ENCODE results near the gene GPR171.
"Not testable (repeated sequence)": the region's sequence is repeated elsewhere in the genome, so short reads cannot be mapped to it uniquely, and the experiment has no call there.

Gene GPR171

DNA sequence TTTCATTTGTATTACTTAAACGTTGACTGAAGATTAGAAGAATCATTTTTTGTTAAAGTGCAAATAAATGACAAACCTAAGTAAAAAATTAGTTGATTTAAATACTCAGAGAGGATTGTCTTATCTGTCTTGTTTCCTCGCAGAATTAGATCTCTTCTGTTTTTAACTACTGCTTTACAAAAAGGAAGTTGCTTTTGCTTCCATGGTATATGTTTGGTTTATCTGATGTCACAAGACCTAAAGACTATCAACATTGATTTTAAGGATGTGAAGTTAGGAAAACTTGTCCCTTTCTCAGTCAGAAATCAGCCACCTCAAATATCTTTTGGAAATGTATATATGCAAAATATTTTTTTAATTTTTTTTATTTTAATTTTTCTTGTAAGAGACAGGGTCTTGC lies 28.7 kb downstream of the GPR171 start:
- CTCF ChIA-PET: no interaction called here
- no peak overlapping the region for H3K27ac ChIP-seq (ENCODE audit: extremely low read depth, low read depth, low read length)
- no peak for TF ChIP-seq ZFP37 (tag by site-specific recombination; IDR thresholded peaks at IDR 0.05)
- TF ChIP-seq, protein P1, sequence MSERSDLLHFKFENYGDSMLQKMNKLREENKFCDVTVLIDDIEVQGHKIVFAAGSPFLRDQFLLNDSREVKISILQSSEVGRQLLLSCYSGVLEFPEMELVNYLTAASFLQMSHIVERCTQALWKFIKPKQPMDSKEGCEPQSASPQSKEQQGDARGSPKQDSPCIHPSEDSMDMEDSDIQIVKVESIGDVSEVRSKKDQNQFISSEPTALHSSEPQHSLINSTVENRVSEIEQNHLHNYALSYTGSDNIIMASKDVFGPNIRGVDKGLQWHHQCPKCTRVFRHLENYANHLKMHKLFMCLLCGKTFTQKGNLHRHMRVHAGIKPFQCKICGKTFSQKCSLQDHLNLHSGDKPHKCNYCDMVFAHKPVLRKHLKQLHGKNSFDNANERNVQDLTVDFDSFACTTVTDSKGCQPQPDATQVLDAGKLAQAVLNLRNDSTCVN (tag by site-specific recombination; optimal IDR thresholded peaks at IDR 0.05): no peak
- TF ChIP-seq ZEB2 (tag by site-specific recombination; IDR thresholded peaks at IDR 0.05): no peak
- TF ChIP-seq ZBTB8A (tag by site-specific recombination; IDR thresholded peaks at IDR 0.05): no peak
- no peak for TF ChIP-seq ZNF146 (tag by site-specific recombination; IDR thresholded peaks at IDR 0.05)
- TF ChIP-seq, protein P2, sequence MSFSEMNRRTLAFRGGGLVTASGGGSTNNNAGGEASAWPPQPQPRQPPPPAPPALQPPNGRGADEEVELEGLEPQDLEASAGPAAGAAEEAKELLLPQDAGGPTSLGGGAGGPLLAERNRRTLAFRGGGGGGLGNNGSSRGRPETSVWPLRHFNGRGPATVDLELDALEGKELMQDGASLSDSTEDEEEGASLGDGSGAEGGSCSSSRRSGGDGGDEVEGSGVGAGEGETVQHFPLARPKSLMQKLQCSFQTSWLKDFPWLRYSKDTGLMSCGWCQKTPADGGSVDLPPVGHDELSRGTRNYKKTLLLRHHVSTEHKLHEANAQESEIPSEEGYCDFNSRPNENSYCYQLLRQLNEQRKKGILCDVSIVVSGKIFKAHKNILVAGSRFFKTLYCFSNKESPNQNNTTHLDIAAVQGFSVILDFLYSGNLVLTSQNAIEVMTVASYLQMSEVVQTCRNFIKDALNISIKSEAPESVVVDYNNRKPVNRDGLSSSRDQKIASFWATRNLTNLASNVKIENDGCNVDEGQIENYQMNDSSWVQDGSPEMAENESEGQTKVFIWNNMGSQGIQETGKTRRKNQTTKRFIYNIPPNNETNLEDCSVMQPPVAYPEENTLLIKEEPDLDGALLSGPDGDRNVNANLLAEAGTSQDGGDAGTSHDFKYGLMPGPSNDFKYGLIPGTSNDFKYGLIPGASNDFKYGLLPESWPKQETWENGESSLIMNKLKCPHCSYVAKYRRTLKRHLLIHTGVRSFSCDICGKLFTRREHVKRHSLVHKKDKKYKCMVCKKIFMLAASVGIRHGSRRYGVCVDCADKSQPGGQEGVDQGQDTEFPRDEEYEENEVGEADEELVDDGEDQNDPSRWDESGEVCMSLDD (tag by site-specific recombination; IDR thresholded peaks at IDR 0.05): no peak
- TF ChIP-seq YY2 (tag by site-specific recombination; IDR thresholded peaks at IDR 0.05): no peak
- TF ChIP-seq ZNF623 (tag by site-specific recombination; IDR thresholded peaks at IDR 0.05): no peak
- no peak for TF ChIP-seq ZNF37A (tag by site-specific recombination; IDR thresholded peaks at IDR 0.05)
- no peak for TF ChIP-seq ZNF266 (tag by site-specific recombination; IDR thresholded peaks at IDR 0.05; ENCODE audit: low read depth)
- no peak for TF ChIP-seq ZNF311 (tag by site-specific recombination; IDR thresholded peaks at IDR 0.05; ENCODE audit: borderline replicate concordance)
- no peak for TF ChIP-seq ZNF223 (tag by site-specific recombination; IDR thresholded peaks at IDR 0.05)
- TF ChIP-seq, protein P3, sequence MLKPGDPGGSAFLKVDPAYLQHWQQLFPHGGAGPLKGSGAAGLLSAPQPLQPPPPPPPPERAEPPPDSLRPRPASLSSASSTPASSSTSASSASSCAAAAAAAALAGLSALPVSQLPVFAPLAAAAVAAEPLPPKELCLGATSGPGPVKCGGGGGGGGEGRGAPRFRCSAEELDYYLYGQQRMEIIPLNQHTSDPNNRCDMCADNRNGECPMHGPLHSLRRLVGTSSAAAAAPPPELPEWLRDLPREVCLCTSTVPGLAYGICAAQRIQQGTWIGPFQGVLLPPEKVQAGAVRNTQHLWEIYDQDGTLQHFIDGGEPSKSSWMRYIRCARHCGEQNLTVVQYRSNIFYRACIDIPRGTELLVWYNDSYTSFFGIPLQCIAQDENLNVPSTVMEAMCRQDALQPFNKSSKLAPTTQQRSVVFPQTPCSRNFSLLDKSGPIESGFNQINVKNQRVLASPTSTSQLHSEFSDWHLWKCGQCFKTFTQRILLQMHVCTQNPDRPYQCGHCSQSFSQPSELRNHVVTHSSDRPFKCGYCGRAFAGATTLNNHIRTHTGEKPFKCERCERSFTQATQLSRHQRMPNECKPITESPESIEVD (tag by site-specific recombination; IDR thresholded peaks at IDR 0.05): no peak
- TF ChIP-seq, protein P4, sequence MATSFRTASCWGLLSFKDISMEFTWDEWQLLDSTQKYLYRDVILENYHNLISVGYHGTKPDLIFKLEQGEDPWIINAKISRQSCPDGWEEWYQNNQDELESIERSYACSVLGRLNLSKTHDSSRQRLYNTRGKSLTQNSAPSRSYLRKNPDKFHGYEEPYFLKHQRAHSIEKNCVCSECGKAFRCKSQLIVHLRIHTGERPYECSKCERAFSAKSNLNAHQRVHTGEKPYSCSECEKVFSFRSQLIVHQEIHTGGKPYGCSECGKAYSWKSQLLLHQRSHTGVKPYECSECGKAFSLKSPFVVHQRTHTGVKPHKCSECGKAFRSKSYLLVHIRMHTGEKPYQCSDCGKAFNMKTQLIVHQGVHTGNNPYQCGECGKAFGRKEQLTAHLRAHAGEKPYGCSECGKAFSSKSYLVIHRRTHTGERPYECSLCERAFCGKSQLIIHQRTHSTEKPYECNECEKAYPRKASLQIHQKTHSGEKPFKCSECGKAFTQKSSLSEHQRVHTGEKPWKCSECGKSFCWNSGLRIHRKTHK (tag by site-specific recombination; IDR thresholded peaks at IDR 0.05): no peak
- H3K4me3 ChIP-seq (ENCODE audit: low read depth, low read length): no peak overlapping the region
- POLR2A ChIA-PET: no interaction called here
- H3K9me3 ChIP-seq (ENCODE audit: control insufficient read depth, insufficient read depth, low read depth, low read length): no peaks in the 10 kb centered on the region
- no peaks in the 10 kb centered on the region for H3K4me1 ChIP-seq (ENCODE audit: control insufficient read depth, insufficient read depth, low read length)
- H3K36me3 ChIP-seq (ENCODE audit: control insufficient read depth in 2 of 2, insufficient read depth in 1 of 2, low read length in 2 of 2): no peaks in the 10 kb centered on the region

DNA sequence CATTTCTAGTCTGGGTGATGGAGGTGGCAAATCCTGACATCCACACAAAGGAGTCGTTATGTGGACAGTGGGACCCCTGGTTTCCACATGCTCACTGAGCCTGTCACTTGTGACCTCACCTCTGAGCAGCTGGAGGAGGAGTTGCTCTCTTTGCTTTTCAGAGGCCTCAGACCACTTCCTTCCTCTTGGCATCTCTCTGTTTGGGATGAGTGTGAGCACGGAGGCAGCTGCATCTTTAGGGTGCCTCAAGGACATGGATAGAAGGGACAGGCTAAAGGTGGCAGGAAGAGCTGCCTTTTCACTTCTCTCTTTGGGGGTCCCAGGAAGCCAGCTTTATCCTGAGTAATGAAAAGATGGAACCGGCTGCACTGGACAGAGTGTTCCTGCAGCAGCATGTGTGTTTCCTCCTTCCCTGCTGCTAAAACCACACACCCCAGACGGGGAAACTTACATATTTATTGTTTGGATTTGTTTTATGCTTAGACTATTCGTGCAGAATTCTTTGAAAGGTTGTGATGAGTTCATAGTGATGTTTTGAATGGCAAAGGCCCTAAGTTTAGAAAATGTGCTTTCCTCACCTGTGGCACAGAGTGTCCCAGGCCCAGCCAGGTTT lies 31.8 kb downstream of the GPR171 start:
- H3K4me1 ChIP-seq (ENCODE audit: control insufficient read depth, insufficient read depth, low read length): no peaks in the 10 kb centered on the region
- TF ChIP-seq MYNN (tag by site-specific recombination; IDR thresholded peaks at IDR 0.05; ENCODE audit: borderline replicate concordance) (no peak), ZNF214 (tag by site-specific recombination; IDR thresholded peaks at IDR 0.05; ENCODE audit: borderline replicate concordance) (no peak)

DNA sequence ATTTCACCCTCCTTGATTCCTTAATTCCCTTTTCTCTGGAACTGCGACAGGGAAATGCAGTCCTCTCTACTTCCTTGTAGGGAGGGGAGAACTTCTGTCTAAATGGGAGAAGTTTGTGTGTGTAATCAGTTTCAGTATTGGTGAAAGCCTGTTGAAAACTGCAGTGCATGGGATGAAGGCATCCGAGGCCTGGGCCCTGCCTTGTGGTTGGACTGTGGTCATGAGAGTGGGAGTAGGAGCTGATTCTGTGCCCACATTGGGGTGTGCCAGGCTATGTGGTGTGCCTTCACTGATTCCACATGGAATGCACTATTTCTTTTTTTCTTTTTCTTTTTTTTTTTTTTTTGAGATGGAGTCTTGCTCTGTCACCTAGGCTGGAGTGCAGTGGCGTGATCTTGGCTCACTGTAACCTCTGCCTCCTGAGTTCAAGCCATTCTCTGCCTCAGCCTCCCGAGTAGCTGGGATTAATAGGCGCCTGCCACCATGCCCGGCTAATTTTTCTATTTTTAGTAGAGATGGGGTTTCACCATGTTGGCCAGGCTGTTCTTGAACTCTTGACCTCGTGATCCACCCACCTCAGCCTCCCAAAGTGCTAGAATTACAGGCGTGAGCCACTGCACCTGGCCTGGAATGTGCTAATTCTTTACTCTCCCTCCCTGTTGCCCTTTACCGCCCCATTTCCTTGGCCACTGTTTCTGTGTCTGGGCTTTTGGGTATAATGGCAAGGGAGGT lies 32.9 kb downstream of the GPR171 start:
- not testable (repeated sequence) for H3K27ac ChIP-seq (ENCODE audit: extremely low read depth, low read depth, low read length)

More for the DNA sequence above, 31.8 kb downstream of the GPR171 start:
- H3K27ac ChIP-seq (ENCODE audit: extremely low read depth, low read depth, low read length): no peak overlapping the region
- no peak overlapping the region for H3K4me3 ChIP-seq (ENCODE audit: low read depth, low read length)
- POLR2A ChIA-PET: no interaction called here
- H3K36me3 ChIP-seq (ENCODE audit: control insufficient read depth in 2 of 2, insufficient read depth in 1 of 2, low read length in 2 of 2): no peaks in the 10 kb centered on the region; a peak in 1 of 3 replicates
- CTCF ChIA-PET: interaction anchor here (0.5 to 0.7 kb wide), 2 partner anchors 15 kb away, joined by 3 read pairs; no protein-coding TSS in a partner anchor
- no peaks in the 10 kb centered on the region for H3K9me3 ChIP-seq (ENCODE audit: control insufficient read depth, insufficient read depth, low read depth, low read length)

More for the DNA sequence above, 32.9 kb downstream of the GPR171 start:
- H3K36me3 ChIP-seq (ENCODE audit: control insufficient read depth in 2 of 2, insufficient read depth in 1 of 2, low read length in 2 of 2); CTCF ChIA-PET; H3K9me3 ChIP-seq (ENCODE audit: control insufficient read depth, insufficient read depth, low read depth, low read length); H3K4me3 ChIP-seq (ENCODE audit: low read depth, low read length); POLR2A ChIA-PET; H3K4me1 ChIP-seq (ENCODE audit: control insufficient read depth, insufficient read depth, low read length): not testable (repeated sequence)

Data from HEK293 (cell line).